22Rv1 (cell line): ENCODE data around the gene CHID1.

Experiments used
- ZFX ChIP-seq: fragments of 450-650 bp; IDR thresholded peaks from 2 replicates; pipeline ENCODE4 v1.6.1; 2017; ENCODE audit warnings: antibody characterized with exemption, borderline replicate concordance
- TF ChIP-seq, protein P1 (sequence below): fragments of 450-650 bp; IDR thresholded peaks from 2 replicates; pipeline ENCODE4 v1.5.1; 2017; ENCODE audit warnings: mild to moderate bottlenecking

DNA sequence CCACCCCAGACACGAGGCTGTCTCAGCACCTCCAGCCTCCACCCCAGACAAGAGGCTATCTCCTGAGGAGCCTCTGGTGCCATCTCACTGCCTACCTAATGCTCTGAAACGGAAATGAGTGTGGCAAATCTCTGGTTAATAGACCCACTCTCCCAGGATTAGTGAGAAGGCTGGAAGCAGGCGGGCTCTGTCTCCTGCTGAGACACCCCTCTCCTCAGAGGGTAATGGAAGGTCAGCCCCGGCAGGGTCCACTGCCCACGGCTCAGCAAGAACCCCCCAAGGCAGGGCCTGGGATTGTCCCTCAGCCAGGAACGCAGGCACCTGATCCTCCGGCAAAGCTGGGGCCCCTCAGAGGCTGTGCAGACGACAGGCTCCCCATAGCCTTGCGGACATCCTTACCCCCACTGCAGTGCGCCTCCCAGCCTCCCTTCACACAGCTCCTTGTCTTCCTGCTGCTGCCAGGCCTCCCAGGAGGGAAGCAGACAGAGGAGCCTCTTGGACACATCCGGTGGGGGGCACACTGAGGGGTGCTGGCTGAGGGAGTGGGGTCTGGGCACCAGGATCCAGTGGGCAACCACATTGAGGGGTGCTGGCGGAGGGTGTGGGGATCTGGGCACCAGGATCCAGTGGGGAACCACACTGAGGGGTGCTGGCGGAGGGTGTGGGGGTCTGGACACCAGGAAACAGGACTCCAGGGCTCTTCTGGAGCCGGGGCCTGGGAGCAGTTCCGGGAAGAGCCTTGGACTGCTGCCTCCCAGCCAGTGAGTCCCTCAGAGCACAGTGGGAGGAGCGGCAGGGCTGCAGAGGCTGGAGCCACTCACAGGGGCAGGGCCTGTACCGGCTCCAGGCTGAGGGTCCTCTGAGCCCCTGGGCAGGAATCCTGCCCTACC lies 13.1 kb downstream of the CHID1 start:
- TF ChIP-seq, protein P1, sequence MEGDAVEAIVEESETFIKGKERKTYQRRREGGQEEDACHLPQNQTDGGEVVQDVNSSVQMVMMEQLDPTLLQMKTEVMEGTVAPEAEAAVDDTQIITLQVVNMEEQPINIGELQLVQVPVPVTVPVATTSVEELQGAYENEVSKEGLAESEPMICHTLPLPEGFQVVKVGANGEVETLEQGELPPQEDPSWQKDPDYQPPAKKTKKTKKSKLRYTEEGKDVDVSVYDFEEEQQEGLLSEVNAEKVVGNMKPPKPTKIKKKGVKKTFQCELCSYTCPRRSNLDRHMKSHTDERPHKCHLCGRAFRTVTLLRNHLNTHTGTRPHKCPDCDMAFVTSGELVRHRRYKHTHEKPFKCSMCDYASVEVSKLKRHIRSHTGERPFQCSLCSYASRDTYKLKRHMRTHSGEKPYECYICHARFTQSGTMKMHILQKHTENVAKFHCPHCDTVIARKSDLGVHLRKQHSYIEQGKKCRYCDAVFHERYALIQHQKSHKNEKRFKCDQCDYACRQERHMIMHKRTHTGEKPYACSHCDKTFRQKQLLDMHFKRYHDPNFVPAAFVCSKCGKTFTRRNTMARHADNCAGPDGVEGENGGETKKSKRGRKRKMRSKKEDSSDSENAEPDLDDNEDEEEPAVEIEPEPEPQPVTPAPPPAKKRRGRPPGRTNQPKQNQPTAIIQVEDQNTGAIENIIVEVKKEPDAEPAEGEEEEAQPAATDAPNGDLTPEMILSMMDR: no peak
- TF ChIP-seq ZFX: no peak
